ENCODE results near the gene PSD2.

Gene PSD2

GRCh38 chr5:139763930-139764791 is 31.4 kb upstream of the PSD2 start:
- DNase-seq = peak in 1 of 2 experiments; percentile 68

GRCh38 chr5:139764886-139765408 is 30.7 kb upstream of the PSD2 start:
- DNase-seq = no peak

- peak; percentile 47 to 63 for DNase-seq
These were observed 30.0 kb upstream of the PSD2 start for GRCh38 chr5:139765409-139766217.

- no peak for DNase-seq
These were observed 27.6 kb upstream of the PSD2 start for GRCh38 chr5:139767960-139768359.

GRCh38 chr5:139768807-139769465 is 26.7 kb upstream of the PSD2 start:
- no peak for DNase-seq

GRCh38 chr5:139769477-139769876 is 26.1 kb upstream of the PSD2 start:
- DNase-seq = no peak

GRCh38 chr5:139770722-139771121 is 24.9 kb upstream of the PSD2 start:
- no peak for DNase-seq

GRCh38 chr5:139772089-139772791 is 23.4 kb upstream of the PSD2 start:
- DNase-seq = no peak

- DNase-seq = no peak
These were observed 22.5 kb upstream of the PSD2 start for GRCh38 chr5:139772927-139773690.

- DNase-seq = peak in 1 of 2 experiments; percentile 16
These were observed 20.5 kb upstream of the PSD2 start for GRCh38 chr5:139774980-139775661.

GRCh38 chr5:139775872-139776271 is 19.7 kb upstream of the PSD2 start:
- no peak for DNase-seq

- DNase-seq = no peak
These were observed 18.7 kb upstream of the PSD2 start for GRCh38 chr5:139776861-139777260.

GRCh38 chr5:139783436-139783965 is 12.1 kb upstream of the PSD2 start:
- DNase-seq = no peak

GRCh38 chr5:139784488-139784887 is 11.1 kb upstream of the PSD2 start:
- no peak for DNase-seq

GRCh38 chr5:139787257-139787567 is 8.4 kb upstream of the PSD2 start:
- DNase-seq = no peak

GRCh38 chr5:139787568-139788293 is 7.9 kb upstream of the PSD2 start:
- DNase-seq = peak; percentile 11 to 53

- no peak for DNase-seq
These were observed 7.2 kb upstream of the PSD2 start for GRCh38 chr5:139788294-139788910.

- DNase-seq = no peak
These were observed 6.3 kb upstream of the PSD2 start for GRCh38 chr5:139789116-139789844.

- no peak for DNase-seq
These were observed 5.8 kb upstream of the PSD2 start for GRCh38 chr5:139789845-139790189.

Measured in NCI-H1930 (cell line).